ENCODE measurements around the gene LRATD1. TPM values are rescaled to one million over a fixed set of nuclear protein-coding genes. Genes with fewer than 3 reads are reported as not detected.

The LRATD1 gene
- total RNA-seq, 2 experiments from 2014 or later: not detected

- Mint-ChIP-seq H3K9me3 (no peaks in the 10 kb centered on the region), H3K36me3 (ENCODE audit: low read depth) (no peaks in the 10 kb centered on the region), H3K4me1 (ENCODE audit: low read depth) (peaks cover 4% of the 10 kb centered on the region), H3K27ac (no peak overlapping the region), H3K4me3 (no peak overlapping the region), H3K27me3 (peaks cover 68% of the 10 kb centered on the region)
- POLR2A ChIA-PET: no interaction called here
- Histone ChIP-seq H3K36me3 (ENCODE audit: insufficient read depth, low read length) (no peaks in the 10 kb centered on the region), H3K9me3 (ENCODE audit: control insufficient read depth in 1 of 2, insufficient read depth in 1 of 2, low read length in 2 of 2) (peaks cover 0 to 35% of the 10 kb centered on the region in 2 experiments), H3K4me3 (ENCODE audit: low read length) (no peak overlapping the region), H3K4me1 (ENCODE audit: insufficient read depth, low read length) (no peaks in the 10 kb centered on the region), H3K27ac (ENCODE audit: low read depth in 1 of 2, low read length in 2 of 2) (no peak overlapping the region), H3K27me3 (ENCODE audit: control insufficient read depth in 1 of 2, insufficient read depth in 2 of 2, low read length in 2 of 2) (peaks cover 31 to 69% of the 10 kb centered on the region in 2 experiments)
- ATAC-seq (ENCODE audit: poor library complexity): no peak
- intact Hi-C loops (cut with DNase I, micrococcal nuclease): no loop called here
- no peak for TF ChIP-seq CTCF (IDR thresholded peaks at IDR 0.05)
- DNase-seq: no peak
- CTCF ChIA-PET: no interaction called here
Measured at GRCh38 chr2:14633461-14634181, 1.1 kb downstream of the LRATD1 start.

GRCh38 chr2:14634182-14634488, 1.6 kb downstream of the LRATD1 start:
- intact Hi-C loops (cut with DNase I, micrococcal nuclease): no loop called here
- H3K4me3 ChIP-seq (ENCODE audit: low read length): no peak overlapping the region
- no peak for TF ChIP-seq CTCF (IDR thresholded peaks at IDR 0.05)
- POLR2A ChIA-PET: no interaction called here
- DNase-seq (no peak), ATAC-seq (ENCODE audit: poor library complexity) (no peak)
- H3K27me3 Mint-ChIP-seq: peaks cover 69% of the 10 kb centered on the region
- no peak overlapping the region for H3K4me3 Mint-ChIP-seq
- no peaks in the 10 kb centered on the region for H3K36me3 ChIP-seq (ENCODE audit: insufficient read depth, low read length)
- H3K9me3 Mint-ChIP-seq: no peaks in the 10 kb centered on the region
- H3K4me1 ChIP-seq (ENCODE audit: insufficient read depth, low read length): no peaks in the 10 kb centered on the region
- CTCF ChIA-PET: no interaction called here
- no peak overlapping the region for H3K27ac Mint-ChIP-seq
- H3K27ac ChIP-seq (ENCODE audit: low read depth in 1 of 2, low read length in 2 of 2): no peak overlapping the region
- H3K27me3 ChIP-seq (ENCODE audit: control insufficient read depth in 1 of 2, insufficient read depth in 2 of 2, low read length in 2 of 2): peaks cover 31 to 69% of the 10 kb centered on the region in 2 experiments
- peaks cover 0 to 35% of the 10 kb centered on the region in 2 experiments for H3K9me3 ChIP-seq (ENCODE audit: control insufficient read depth in 1 of 2, insufficient read depth in 1 of 2, low read length in 2 of 2)
- peaks cover 4% of the 10 kb centered on the region for H3K4me1 Mint-ChIP-seq (ENCODE audit: low read depth)
- no peaks in the 10 kb centered on the region for H3K36me3 Mint-ChIP-seq (ENCODE audit: low read depth)

- Mint-ChIP-seq H3K9me3 (no peaks in the 10 kb centered on the region), H3K4me3 (no peak overlapping the region), H3K36me3 (ENCODE audit: low read depth) (no peaks in the 10 kb centered on the region), H3K27me3 (peaks cover 68% of the 10 kb centered on the region), H3K4me1 (ENCODE audit: low read depth) (peaks cover 4% of the 10 kb centered on the region), H3K27ac (no peak overlapping the region)
- peaks cover 0 to 35% of the 10 kb centered on the region in 2 experiments for H3K9me3 ChIP-seq (ENCODE audit: control insufficient read depth in 1 of 2, insufficient read depth in 1 of 2, low read length in 2 of 2)
- no peaks in the 10 kb centered on the region for H3K36me3 ChIP-seq (ENCODE audit: insufficient read depth, low read length)
- H3K4me3 ChIP-seq (ENCODE audit: low read length): no peak overlapping the region
- H3K27me3 ChIP-seq (ENCODE audit: control insufficient read depth in 1 of 2, insufficient read depth in 2 of 2, low read length in 2 of 2): peaks cover 31 to 65% of the 10 kb centered on the region in 2 experiments
- intact Hi-C loops (cut with DNase I, micrococcal nuclease): no loop called here
- H3K4me1 ChIP-seq (ENCODE audit: insufficient read depth, low read length): no peaks in the 10 kb centered on the region
- POLR2A ChIA-PET: no interaction called here
- TF ChIP-seq CTCF (IDR thresholded peaks at IDR 0.05): no peak
- DNase-seq (no peak), ATAC-seq (ENCODE audit: poor library complexity) (no peak)
- CTCF ChIA-PET: no interaction called here
- no peak overlapping the region for H3K27ac ChIP-seq (ENCODE audit: low read depth in 1 of 2, low read length in 2 of 2)
Measured at GRCh38 chr2:14634489-14635390, 2.2 kb downstream of the LRATD1 start.

All from CD4-positive, alpha-beta T cell (primary cell).